Endodermal cell (in vitro differentiated cells): Measurements from ENCODE around the gene ELL. TPM values are rescaled to one million over a fixed set of nuclear protein-coding genes. Genes with fewer than 3 reads are reported as not detected.

Experiments
- DNase-seq: peaks from one replicate; pipeline ENCODE4 v3.0.0-alpha.2; 2017
- H3K27ac ChIP-seq: 2 replicates; pipeline ENCODE4 v1.5.1; 2013; ENCODE audit warnings: mild to moderate bottlenecking, low read depth, low read length, moderate library complexity
- H3K27me3 ChIP-seq: 2 replicates; pipeline ENCODE4 v1.6.1; 2013; ENCODE audit warnings: mild to moderate bottlenecking, low read length, moderate library complexity; ENCODE audit not compliant: insufficient read depth, control insufficient read depth, poor library complexity, severe bottlenecking
- H3K36me3 ChIP-seq: 2 replicates; pipeline ENCODE4 v1.7.0; 2013; ENCODE audit warnings: mild to moderate bottlenecking, low read length, moderate library complexity; ENCODE audit not compliant: control insufficient read depth, insufficient read depth
- H3K4me1 ChIP-seq: one replicate; pipeline ENCODE4 v1.7.0; 2013; ENCODE audit warnings: low read length; ENCODE audit not compliant: control insufficient read depth, insufficient read depth
- H3K4me3 ChIP-seq: 2 replicates; pipeline ENCODE4 v1.5.1; 2013; ENCODE audit warnings: mild to moderate bottlenecking, low read length, moderate library complexity
- H3K9ac ChIP-seq: 2 replicates; pipeline ENCODE4 v1.6.1; 2013; ENCODE audit warnings: mild to moderate bottlenecking, low read length, moderate library complexity; ENCODE audit not compliant: poor library complexity, severe bottlenecking; ENCODE audit errors: extremely low read depth
- H3K9me3 ChIP-seq: 2 replicates; pipeline ENCODE4 v1.6.1; 2013; ENCODE audit warnings: mild to moderate bottlenecking, low read length, moderate library complexity; ENCODE audit not compliant: control insufficient read depth
- H3K27ac Mint-ChIP-seq: 2 replicates; pipeline ENCODE4 v1.8.0; 2020; ENCODE audit warnings: mixed read lengths
- H3K27me3 Mint-ChIP-seq: 2 replicates; pipeline ENCODE4 v1.8.0; 2021; ENCODE audit warnings: mild to moderate bottlenecking, mixed read lengths; ENCODE audit not compliant: insufficient read depth
- H3K36me3 Mint-ChIP-seq: 2 replicates; pipeline ENCODE4 v1.8.0; 2020; ENCODE audit warnings: low read depth, mixed read lengths
- H3K4me1 Mint-ChIP-seq: 2 replicates; pipeline ENCODE4 v1.8.0; 2020; ENCODE audit warnings: mixed read lengths
- H3K4me3 Mint-ChIP-seq: 2 replicates; pipeline ENCODE4 v1.8.0; 2020; ENCODE audit warnings: mild to moderate bottlenecking, moderate library complexity, mixed read lengths
- H3K9me3 Mint-ChIP-seq: 2 replicates; pipeline ENCODE4 v1.8.0; 2020; ENCODE audit warnings: mild to moderate bottlenecking, mixed read lengths
- whole genome bisulfite sequencing, 2 experiments: methylation state at CpG; one replicate each; pipeline versions ENCODE4 v1.1.5 to v1.1.7; 2013; ENCODE audit warnings: missing lambda C conversion rate in 2 of 2, mixed read lengths in 1 of 2; ENCODE audit not compliant: insufficient coverage in 1 of 2, insufficient read length in 1 of 2; 5-methylcytosine and 5-hydroxymethylcytosine counted together
- total RNA-seq, 2 donors: library from RNA; stranded (reverse); fragmentation: NEBNext Ultra II Directional in 1 of 2; extraction: Animal tissue kit (Norgen Biotek cat#: 25700) in 1 of 2; gene quantifications; 2 replicates in 1 of 2; 3 replicates in 1 of 2; pipeline ENCODE4 v1.2.1, GENCODE V29; 2021
- TF ChIP-seq, protein P1 (sequence below): fragments of 200-600 bp; sonication (generic); conservative IDR thresholded peaks from 2 replicates; pipeline ENCODE4 v1.5.0; 2021; ENCODE audit warnings: antibody characterized with exemption, mild to moderate bottlenecking

The ELL gene
- total RNA-seq, 2 donors from 2014 or later = 10.9 to 15.4 TPM

DNA sequence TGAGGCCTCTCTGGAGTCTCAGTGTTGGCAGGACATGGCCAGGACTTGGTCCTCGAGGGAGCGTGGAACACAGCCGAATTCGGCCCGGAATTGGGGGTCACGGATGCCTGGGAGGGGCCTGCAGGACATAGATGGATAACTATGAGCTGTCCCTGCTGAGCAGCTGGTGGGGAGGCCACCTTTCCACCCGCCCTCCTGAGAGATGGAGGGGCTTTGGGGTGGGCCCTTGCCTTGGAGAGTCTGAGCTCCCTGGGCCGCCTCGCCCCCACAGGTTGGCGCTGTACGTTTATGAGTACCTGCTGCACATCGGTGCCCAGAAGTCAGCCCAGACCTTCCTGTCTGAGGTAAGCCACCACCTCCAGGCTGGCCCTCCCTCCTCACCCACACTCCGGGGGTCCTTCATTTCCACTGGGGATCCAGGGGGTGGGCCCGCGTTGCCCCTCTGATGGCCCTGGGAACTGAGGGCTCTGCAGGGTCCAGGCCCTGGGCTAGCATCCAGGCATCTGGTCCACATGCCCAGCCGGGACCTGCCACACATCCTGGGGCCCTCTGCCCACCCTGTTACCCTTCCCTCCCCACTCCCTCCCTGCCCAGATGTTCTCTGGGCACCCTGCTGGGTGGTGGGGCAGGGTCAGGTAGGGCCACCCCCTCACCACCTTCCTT, 94.7 kb downstream of the ELL start:
- 89 to 93% methylated on average over 11 to 16 of the region's 16 CpGs for WGBS, 2 experiments
- Histone ChIP-seq H3K9me3 (no peaks in the 10 kb centered on the region), H3K27ac (peak overlapping the region; percentile 94), H3K36me3 (no peaks in the 10 kb centered on the region), H3K9ac (no peak overlapping the region), H3K27me3 (no peaks in the 10 kb centered on the region), H3K4me1 (no peaks in the 10 kb centered on the region), H3K4me3 (no peak overlapping the region)
- Mint-ChIP-seq H3K36me3 (no peaks in the 10 kb centered on the region), H3K27me3 (peaks cover 18% of the 10 kb centered on the region), H3K4me3 (no peak overlapping the region), H3K9me3 (no peaks in the 10 kb centered on the region), H3K27ac (no peak overlapping the region), H3K4me1 (peaks cover 9% of the 10 kb centered on the region)
- peak; percentile 48 for DNase-seq
- TF ChIP-seq, protein P1, sequence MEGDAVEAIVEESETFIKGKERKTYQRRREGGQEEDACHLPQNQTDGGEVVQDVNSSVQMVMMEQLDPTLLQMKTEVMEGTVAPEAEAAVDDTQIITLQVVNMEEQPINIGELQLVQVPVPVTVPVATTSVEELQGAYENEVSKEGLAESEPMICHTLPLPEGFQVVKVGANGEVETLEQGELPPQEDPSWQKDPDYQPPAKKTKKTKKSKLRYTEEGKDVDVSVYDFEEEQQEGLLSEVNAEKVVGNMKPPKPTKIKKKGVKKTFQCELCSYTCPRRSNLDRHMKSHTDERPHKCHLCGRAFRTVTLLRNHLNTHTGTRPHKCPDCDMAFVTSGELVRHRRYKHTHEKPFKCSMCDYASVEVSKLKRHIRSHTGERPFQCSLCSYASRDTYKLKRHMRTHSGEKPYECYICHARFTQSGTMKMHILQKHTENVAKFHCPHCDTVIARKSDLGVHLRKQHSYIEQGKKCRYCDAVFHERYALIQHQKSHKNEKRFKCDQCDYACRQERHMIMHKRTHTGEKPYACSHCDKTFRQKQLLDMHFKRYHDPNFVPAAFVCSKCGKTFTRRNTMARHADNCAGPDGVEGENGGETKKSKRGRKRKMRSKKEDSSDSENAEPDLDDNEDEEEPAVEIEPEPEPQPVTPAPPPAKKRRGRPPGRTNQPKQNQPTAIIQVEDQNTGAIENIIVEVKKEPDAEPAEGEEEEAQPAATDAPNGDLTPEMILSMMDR = no peak

DNA sequence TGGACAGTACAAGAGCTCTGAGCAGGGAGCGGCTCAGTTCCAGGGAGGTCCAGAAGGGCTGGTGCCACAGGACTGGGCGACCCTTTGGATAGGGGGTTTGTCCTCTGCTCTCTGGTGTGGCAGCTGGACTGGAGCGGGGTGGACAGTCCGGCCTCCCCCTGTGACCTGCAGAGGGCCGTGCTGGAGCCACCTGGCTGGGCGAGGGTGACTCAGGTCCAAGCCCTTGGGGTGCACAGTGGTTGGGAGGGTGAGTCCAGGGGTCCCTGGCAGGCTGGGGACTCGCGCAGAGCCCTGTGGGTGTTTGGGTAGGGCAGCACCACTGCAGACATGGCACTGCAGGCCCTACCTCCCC, 95.5 kb downstream of the ELL start:
- Mint-ChIP-seq H3K4me3 (no peak overlapping the region), H3K4me1 (peaks cover 9% of the 10 kb centered on the region), H3K9me3 (no peaks in the 10 kb centered on the region), H3K27me3 (peaks cover 26% of the 10 kb centered on the region), H3K27ac (no peak overlapping the region), H3K36me3 (no peaks in the 10 kb centered on the region)
- TF ChIP-seq, protein P1 = no peak
- no peak overlapping the region for H3K9ac ChIP-seq
- no peaks in the 10 kb centered on the region for H3K36me3 ChIP-seq
- no peak overlapping the region for H3K4me3 ChIP-seq
- WGBS, 2 experiments = 89 to 100% methylated on average over 1 to 8 of the region's 8 CpGs
- no peaks in the 10 kb centered on the region for H3K4me1 ChIP-seq
- H3K27ac ChIP-seq = no peak overlapping the region
- no peaks in the 10 kb centered on the region for H3K27me3 ChIP-seq
- H3K9me3 ChIP-seq = no peaks in the 10 kb centered on the region
- peak; percentile 47 for DNase-seq

DNA sequence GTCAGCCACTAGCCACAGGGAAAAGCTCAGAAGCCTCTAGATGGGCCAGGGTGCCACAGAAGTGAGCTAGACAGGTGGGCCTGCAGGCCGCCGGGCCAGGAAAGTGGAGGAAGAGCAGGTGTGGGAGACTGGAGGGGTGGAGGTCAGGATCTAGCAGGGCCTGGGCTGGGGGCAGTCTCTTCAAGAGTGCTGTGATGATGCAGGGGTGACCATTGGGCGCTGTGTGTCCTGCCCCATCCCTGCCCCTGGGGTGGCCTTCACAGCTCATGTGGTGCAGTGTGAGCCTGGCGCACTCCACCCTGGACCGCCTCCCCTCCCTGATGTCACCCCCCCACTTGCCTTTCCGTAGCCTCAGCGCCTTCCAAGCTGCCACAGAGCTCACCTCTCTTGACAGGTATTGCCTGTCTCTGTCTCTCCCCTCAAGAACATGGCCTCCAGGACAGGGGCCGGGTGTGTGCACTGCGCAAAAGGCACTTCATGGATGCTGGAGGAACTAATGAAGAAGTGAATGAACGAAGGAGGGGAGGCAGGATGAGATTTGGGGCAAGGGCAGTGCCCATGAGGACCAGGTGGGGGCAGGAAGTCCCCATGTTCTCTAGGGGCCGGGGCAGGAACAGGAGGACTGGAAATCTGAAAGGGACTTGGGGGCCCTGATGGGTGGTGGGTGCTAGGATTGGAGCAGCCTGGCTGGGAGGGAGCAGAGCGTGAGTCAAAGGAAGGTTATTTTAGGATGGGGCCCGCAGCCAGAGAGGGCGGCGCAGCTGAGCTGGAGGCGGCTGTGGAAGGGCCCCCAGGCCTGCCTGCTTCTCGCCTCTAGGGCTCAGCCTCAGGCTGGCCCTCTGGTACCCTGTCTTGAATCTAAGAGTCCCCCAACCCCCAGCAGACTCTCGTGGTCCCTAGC, 96.1 kb downstream of the ELL start:
- Mint-ChIP-seq H3K27ac (no peak overlapping the region), H3K4me3 (no peak overlapping the region), H3K4me1 (peaks cover 9% of the 10 kb centered on the region), H3K36me3 (no peaks in the 10 kb centered on the region), H3K9me3 (no peaks in the 10 kb centered on the region), H3K27me3 (peaks cover 33% of the 10 kb centered on the region)
- DNase-seq = peak; percentile 49
- no peaks in the 10 kb centered on the region for H3K36me3 ChIP-seq
- H3K4me1 ChIP-seq = no peaks in the 10 kb centered on the region
- H3K27ac ChIP-seq = no peak overlapping the region
- WGBS, 2 experiments = 91 to 97% methylated on average over 10 to 18 of the region's 18 CpGs
- TF ChIP-seq, protein P1 = no peak
- no peak overlapping the region for H3K9ac ChIP-seq
- H3K4me3 ChIP-seq = no peak overlapping the region
- no peaks in the 10 kb centered on the region for H3K27me3 ChIP-seq
- H3K9me3 ChIP-seq = no peaks in the 10 kb centered on the region
